ENCODE measurements around the gene WDR33. TPM values are rescaled to one million over a fixed set of nuclear protein-coding genes. Genes with fewer than 3 reads are reported as not detected.

WDR33 gene
- total and polyA plus RNA-seq, 9 of the 15 experiments (the other 6 are each of a cell fraction or from before 2014, with no cell fraction given): 24.2 to 57.4 (median 38.4) TPM

- TF ChIP-seq VEZF1 (CRISPR knock-in tag; IDR thresholded peaks at IDR 0.05) (peak; percentile 16; the same call in 1 of the 2 replicates), CREB3L1 (IDR thresholded peaks at IDR 0.05; ENCODE audit: borderline replicate concordance, low read depth) (peak; percentile 53; the same call in 1 of the 2 replicates), CREB1 (IDR thresholded peaks at IDR 0.05) (peak; percentile 93), CREB1 (CRISPR knock-in tag; IDR thresholded peaks at IDR 0.05) (peak; percentile 91), TCF7L2 (IDR thresholded peaks at IDR 0.05; ENCODE audit: low read depth, low read length) (no peak), TOE1 (IDR thresholded peaks at IDR 0.05; ENCODE audit: borderline replicate concordance) (peak; percentile 53; the same call in 1 of the 2 replicates), TOE1 (CRISPR knock-in tag; IDR thresholded peaks at IDR 0.05; ENCODE audit: borderline replicate concordance, low read depth) (no peak), KLF1 (tag; IDR thresholded peaks at IDR 0.05) (peak; percentile 82; the same call in 1 of the 2 replicates), TAF9B (IDR thresholded peaks at IDR 0.05; ENCODE audit: partially characterized antibody) (peak; percentile 63), KAT7 (CRISPR knock-in tag; IDR thresholded peaks at IDR 0.05; ENCODE audit: borderline replicate concordance) (peak; percentile 88), RNF2 (IDR thresholded peaks at IDR 0.05) (peak; percentile 89), ESRRA (IDR thresholded peaks at IDR 0.05; ENCODE audit: borderline replicate concordance, low read depth) (peak; percentile 51; the same call in 1 of the 2 replicates), MITF (IDR thresholded peaks at IDR 0.05) (peak; percentile 73; the same call in 1 of the 2 replicates), BCOR (IDR thresholded peaks at IDR 0.05) (peak; percentile 66), ZBTB12 (CRISPR knock-in tag; IDR thresholded peaks at IDR 0.05) (peak; percentile 65), MCM3 (IDR thresholded peaks at IDR 0.05) (no peak), MYBL2 (IDR thresholded peaks at IDR 0.05; ENCODE audit: low read depth) (no peak), MYBL2 (CRISPR knock-in tag; IDR thresholded peaks at IDR 0.05; ENCODE audit: borderline replicate concordance) (no peak), NCOA6 (IDR thresholded peaks at IDR 0.05) (no peak), HNRNPL (IDR thresholded peaks at IDR 0.05; ENCODE audit: low read depth, low read length) (no peak), RAD21 (CRISPR knock-in tag; conservative IDR thresholded peaks at IDR 0.05 in 1 of 2, IDR thresholded peaks at IDR 0.05 in 1 of 2) (peak in 1 of 2 experiments; percentile 9; a peak in 1 of 4 replicates), SREBF1 (IDR thresholded peaks at IDR 0.05; ENCODE audit: borderline replicate concordance, low read depth, low read length) (no peak)
These were observed 110.3 kb downstream of the WDR33 start (continued) for GRCh38 chr2:127700527-127701192.
